Posterior cingulate gyrus (tissue), 11 donors: Measurements from ENCODE around the gene LOXL1.
A peak's percentile ranks its signal among the peaks of the same experiment; 100 is the strongest.

Experiments used
- DNase-seq, 10 donors: peaks; one replicate each; pipeline versions ENCODE4 v3.0.0 to v3.0.0-alpha.2; 2020 to 2021; ENCODE audit warnings: mixed read lengths in 3 of 10
- intact Hi-C: fragments of 100-400 bp; cut with DNase I; formaldehyde crosslinking; loops from one replicate; pipeline ENCODE4 v1.15.1; 2023

LOXL1 gene

DNA sequence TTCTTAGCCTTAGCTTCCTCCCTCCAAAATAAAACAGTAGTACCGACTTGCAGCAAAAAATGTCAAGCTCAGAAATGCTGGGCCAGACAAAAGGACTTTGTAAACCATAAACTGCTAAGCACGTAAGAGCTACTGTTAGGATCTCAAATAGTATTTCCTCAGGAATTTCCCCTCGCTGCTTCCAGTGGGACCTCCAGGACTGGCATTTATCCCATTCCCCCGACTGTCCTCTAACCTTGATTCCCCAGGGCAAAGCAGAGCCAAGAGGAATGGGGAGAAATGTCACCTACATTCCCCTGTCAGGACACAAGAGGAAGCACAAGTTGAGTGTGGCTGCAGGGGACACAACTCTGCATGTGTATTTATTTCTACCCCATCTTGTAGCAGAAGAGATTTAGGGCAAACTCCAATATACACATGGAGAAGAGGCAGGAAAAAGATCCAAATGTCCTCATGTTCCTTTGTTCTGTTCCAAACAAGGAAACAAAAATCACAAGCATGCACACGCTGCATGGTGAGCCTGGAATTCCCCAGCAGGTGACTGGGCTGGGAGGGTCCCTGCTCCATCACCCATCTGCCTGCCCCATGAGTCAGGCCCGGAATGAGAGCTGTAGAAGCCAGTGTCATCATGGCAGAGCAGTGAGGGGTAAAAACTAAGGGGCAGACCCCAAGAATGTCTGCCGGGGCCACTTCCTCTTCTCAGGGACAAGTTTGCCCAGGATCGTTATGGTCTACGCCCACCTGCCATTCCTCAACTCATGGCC is 61.6 kb downstream of the LOXL1 start:
- intact Hi-C loops = no loop called here

GRCh38 chr15:73988445-73988969 is 62.2 kb downstream of the LOXL1 start:
- DNase-seq = no peak
- intact Hi-C loops = no loop called here

More for the DNA sequence above, 61.6 kb downstream of the LOXL1 start:
- DNase-seq = no peak

GRCh38 chr15:73989001-73989798 is 62.9 kb downstream of the LOXL1 start:
- intact Hi-C loops = no loop called here
- no peak for DNase-seq

DNA sequence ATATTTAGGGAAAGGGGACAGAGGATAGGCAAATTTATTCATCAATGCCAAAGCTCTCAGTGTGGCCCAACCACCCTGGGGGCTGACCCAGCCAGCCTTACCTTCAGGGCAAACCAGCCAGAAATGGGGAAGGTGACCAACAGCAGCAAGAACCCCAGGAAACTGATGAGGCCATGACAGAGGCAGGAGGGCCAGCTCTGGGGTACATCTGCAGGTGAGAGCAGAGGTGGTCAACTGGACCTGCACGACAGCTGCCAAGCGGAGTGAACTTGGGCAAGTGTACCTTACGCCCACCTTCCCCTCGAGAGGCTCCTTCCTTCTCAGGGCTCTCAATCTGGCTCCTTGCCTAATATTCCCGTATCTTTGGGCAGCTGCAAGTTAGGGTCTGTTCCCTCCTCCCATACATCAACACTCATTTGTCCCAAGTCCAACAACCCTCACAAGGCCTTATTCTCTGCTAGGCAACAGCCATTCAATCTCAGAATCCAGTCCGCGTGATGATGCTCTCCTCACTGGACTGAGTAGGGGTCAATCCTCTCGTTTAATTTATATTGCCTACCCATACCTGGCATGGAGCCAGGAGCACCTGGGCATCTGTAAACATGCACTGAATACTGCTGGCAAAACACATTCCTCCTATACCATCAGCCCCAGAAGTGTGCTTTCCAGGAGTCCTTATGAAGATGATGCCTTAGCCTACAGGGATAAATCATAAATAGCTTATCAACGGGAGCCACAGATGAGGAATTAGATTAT is 64.2 kb downstream of the LOXL1 start:
- intact Hi-C loops = loop anchor here (5.0 kb wide), 1 partner anchor 353 kb away; no protein-coding TSS in a partner anchor
- no peak for DNase-seq

DNA sequence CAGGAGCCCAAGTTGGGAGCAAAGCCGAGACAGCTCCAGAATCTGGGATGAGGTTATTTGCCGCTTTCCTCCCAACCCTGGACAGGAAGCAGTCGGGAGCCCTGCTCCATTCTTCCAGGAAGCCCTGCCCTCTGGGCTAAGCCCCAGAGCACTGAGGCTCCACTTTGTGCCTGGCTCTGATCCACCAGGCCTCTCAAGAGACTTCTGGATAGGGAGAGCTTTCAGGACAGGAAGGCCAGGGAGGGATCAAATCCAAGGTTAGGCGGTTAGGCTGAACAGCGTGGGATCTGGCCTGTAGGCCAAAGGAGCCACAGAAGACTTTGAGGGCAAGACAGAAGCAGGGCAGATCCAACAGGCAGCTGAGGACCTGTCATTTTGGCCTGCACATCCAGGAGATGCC is 65.0 kb downstream of the LOXL1 start:
- DNase-seq = peak in 2 of 10 donors; percentile 47 to 88
- intact Hi-C loops = loop anchor here (5.0 kb wide), 1 partner anchor 354 kb away; no protein-coding TSS in a partner anchor

GRCh38 chr15:73991726-73992593 is 65.7 kb downstream of the LOXL1 start, which contains the start of gene STOML1:
TSS of gene STOML1 (minus strand) at chr15:73992295. CDS start at chr15:73992223, 72 bp downstream.
- peak; percentile 83 to 98 (median 90) for DNase-seq
- intact Hi-C loops = loop anchor here (5.0 kb wide), 1 partner anchor 355 kb away; no protein-coding TSS in a partner anchor

DNA sequence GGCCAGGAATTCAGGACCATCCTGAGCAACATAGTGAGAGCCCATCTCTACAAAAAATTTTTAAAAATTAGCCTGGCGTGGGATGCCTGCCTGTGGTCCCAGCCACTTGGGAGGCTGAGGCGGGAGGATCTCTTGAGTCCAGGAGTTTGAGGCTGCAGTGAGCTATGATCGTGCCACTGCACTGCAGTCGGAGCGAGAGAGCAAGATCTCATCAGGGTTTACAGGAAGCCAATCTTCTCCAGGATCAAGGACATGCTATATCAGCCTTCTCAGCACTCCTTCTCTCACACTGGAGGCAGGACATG is 66.3 kb downstream of the LOXL1 start:
- no peak for DNase-seq
- intact Hi-C loops = loop anchor here (5.0 kb wide), 1 partner anchor 355 kb away; no protein-coding TSS in a partner anchor

DNA sequence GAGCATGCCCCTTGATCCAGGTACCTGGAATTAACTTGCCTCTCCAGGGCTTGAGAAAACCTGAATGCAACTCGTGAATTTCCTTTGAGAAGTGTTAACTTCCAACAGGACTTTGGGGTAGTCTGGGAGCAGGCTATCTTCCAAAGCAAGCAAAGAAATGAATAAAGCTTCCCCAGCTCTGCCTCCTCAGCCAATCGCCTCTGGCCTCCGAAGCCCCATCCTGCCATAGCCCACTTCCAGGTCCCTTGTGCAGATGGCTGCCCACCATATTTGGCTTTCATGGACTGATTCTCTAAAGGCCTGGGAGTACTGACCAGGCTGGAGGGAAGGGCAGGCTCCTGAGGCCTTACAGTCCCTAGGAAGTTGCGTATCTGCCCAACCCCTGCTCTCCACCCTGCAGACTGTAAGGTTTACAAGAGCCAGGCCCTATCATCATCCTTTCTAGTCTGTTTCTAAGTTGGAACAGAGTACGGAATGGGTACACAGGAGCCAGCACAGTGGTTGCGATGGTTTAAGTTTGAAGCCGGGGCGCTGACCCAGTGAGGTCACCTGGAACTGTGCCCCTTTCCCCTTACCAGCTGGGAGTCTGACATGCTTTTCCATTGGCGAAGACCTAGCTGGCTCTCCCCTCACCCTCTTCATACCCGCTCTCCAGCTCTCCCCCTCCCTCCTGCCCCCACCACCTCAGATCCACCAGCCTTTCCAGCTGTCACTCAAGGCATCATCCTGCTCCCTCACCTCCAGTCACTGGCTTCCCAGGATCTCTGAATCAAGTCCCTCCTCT is 67.1 kb downstream of the LOXL1 start:
- no peak for DNase-seq
- intact Hi-C loops = loop anchor here (5.0 kb wide), 1 partner anchor 356 kb away; no protein-coding TSS in a partner anchor

DNA sequence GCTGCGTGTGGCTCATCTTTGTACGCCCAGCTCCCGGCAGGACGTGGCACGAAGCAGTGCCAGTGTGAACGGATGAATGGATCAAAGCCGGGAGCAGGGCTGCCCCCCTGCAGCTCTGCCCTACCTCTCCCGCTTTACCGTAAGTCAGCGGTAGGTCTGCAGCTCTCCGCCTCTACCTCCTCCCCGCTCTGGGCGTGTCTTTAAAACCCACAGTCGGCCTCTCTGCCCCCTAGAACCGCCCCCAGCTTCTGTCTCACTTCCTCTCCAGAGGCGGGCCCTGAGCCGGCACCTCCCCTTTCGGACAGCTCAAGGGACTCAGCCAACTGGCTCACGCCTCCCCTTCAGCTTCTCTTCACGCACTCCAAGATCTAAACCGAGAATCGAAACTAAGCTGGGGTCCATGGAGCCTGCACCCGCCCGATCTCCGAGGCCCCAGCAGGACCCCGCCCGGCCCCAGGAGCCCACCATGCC is 68.2 kb downstream of the LOXL1 start, which contains the start of gene PML:
TSS of gene PML (plus strand) at position 304 of the 471 bp plus-strand sequence. CDS start at position 401, 97 bp downstream.
- intact Hi-C loops = loop anchor here (5.0 kb wide), 1 partner anchor 357 kb away; no protein-coding TSS in a partner anchor
- peak; percentile 91 to 99 (median 95) for DNase-seq

DNA sequence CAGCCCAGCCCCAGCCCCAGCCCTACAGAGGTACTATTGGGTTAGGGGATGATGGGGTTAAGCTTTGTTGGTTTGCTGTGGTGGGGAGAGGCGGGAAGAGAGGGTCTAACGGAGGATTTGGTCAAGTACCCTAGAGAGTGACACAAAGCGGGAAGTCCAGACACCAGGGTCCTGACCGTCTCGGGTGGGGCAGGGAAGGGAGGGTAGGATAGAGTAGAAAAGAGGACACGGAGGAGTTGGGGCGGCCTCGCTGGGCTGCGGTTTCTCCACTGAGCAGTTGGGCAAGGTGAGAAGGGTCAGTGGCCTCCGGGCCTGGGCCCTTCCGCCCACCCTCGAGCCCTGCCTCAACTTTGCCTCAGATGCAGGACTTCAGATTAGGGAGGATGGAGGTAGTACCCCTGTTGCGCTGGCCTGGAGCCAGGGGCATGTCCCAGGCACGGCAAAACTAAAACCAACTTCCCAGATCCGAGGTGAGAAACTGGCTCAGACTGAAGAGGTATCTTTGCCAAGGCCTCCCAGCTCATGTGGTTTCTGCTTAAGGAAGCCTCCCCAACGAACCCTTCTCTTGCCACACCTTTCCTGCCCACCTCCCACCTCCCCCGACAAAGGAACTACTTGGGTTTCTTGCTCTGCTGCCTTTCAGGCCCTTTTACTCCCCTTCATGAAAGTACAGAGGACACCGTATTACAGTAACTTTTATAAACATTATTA is 68.8 kb downstream of the LOXL1 start:
- intact Hi-C loops = loop anchor here (5.0 kb wide), 1 partner anchor 358 kb away; no protein-coding TSS in a partner anchor
- DNase-seq = peak in 2 of 10 donors; percentile 20 to 83

GRCh38 chr15:73996267-73996666 is 70.0 kb downstream of the LOXL1 start:
- intact Hi-C loops = no loop called here
- no peak for DNase-seq

- intact Hi-C loops = no loop called here
- DNase-seq = no peak
Observed at GRCh38 chr15:73996939-73997338, 70.7 kb downstream of the LOXL1 start.

DNA sequence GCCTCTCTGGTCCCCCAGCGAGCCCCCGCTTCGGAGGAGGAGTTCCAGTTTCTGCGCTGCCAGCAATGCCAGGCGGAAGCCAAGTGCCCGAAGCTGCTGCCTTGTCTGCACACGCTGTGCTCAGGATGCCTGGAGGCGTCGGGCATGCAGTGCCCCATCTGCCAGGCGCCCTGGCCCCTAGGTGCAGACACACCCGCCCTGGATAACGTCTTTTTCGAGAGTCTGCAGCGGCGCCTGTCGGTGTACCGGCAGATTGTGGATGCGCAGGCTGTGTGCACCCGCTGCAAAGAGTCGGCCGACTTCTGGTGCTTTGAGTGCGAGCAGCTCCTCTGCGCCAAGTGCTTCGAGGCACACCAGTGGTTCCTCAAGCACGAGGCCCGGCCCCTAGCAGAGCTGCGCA is 71.7 kb downstream of the LOXL1 start:
- intact Hi-C loops = no loop called here
- no peak for DNase-seq
